Measurements from ENCODE around the gene HMGXB4. TPM values are rescaled to one million over a fixed set of nuclear protein-coding genes. Genes with fewer than 3 reads are reported as not detected.

HMGXB4 gene
- total and polyA plus RNA-seq, 2 of the 4 experiments (the other 2 are of a cell fraction): 11.8 to 18.5 TPM

DNA sequence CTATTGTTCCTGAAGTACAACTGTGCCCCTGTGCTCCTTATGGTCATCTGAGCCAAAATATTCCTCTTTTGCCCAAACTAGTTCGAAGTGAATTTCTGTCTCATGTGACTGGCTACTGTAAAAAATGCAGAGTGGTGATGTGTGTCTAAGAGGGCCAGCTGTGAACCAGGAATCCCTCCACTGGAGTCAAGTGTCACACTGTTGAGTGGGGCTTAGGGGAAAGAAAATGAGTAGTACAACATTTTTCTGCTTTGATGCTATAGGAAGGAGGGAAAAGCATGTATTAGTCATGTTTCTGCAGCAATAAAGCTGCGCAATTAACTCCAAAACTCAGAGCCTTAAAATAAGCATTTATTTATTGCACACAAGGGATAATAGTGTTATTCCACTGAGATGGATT is 39.8 kb upstream of the HMGXB4 start:
- intact Hi-C loops (cut with micrococcal nuclease) (no loop called here), dilution Hi-C loops (cut with HindIII; ENCODE audit: low sequenced_read_pairs, unreplicated experiment) (no loop called here), in situ Hi-C loops (cut with MboI; ENCODE audit: low sequenced_read_pairs) (no loop called here)
- Histone ChIP-seq H2AK5ac (ENCODE audit: low read depth, low read length) (no peak overlapping the region), H4K20me1 (ENCODE audit: insufficient read depth, low read length) (no peaks in the 10 kb centered on the region), H3K4me3 (ENCODE audit: insufficient read depth, low read depth, low read length) (no peak overlapping the region), H3K4me2 (ENCODE audit: low read depth, low read length) (no peak overlapping the region), H3K4ac (ENCODE audit: low read depth, low read length) (no peak overlapping the region), H3K36me3 (ENCODE audit: control insufficient read depth, insufficient read depth, low read length) (no peaks in the 10 kb centered on the region), H3K9me3 (ENCODE audit: control insufficient read depth, insufficient read depth, low read length) (0 out of 2 replicates have a peak, but pooled peaks cover 2% of the 10 kb centered on the region), H2AK9ac (replicated peaks; ENCODE audit: low read depth, low read length, poor library complexity) (no peak overlapping the region), H2AFZ (replicated peaks; ENCODE audit: low read length, poor library complexity) (no peak overlapping the region), H3K27ac (ENCODE audit: insufficient read depth, low read length) (no peak overlapping the region), H3K9ac (ENCODE audit: low read depth, low read length) (no peak overlapping the region), H3K18ac (ENCODE audit: low read depth, low read length) (no peak overlapping the region), H2BK20ac (ENCODE audit: low read depth, low read length) (no peak overlapping the region), H4K5ac (ENCODE audit: low read depth, low read length) (no peak overlapping the region), H3K23ac (ENCODE audit: low read depth, low read length) (no peak overlapping the region), H2BK5ac (ENCODE audit: low read depth, low read length, poor library complexity, severe bottlenecking) (no peak overlapping the region), H3K9me1 (ENCODE audit: insufficient read depth, low read length) (no peaks in the 10 kb centered on the region), H3K14ac (replicated peaks; ENCODE audit: low read depth, low read length) (no peak overlapping the region), H3K27me3 (ENCODE audit: control insufficient read depth, insufficient read depth, low read length) (peaks cover 2% of the 10 kb centered on the region), H3K4me1 (ENCODE audit: control insufficient read depth, insufficient read depth, low read length) (peaks cover 1% of the 10 kb centered on the region; the same call in 1 of the 2 replicates), H3K56ac (ENCODE audit: extremely low read depth, insufficient read depth, low read length) (no peak overlapping the region), H3K79me1 (ENCODE audit: low read depth in 1 of 2, low read length in 2 of 2) (no peaks in the 10 kb centered on the region), H2BK15ac (ENCODE audit: low read depth, low read length) (no peak overlapping the region), H2BK120ac (ENCODE audit: low read depth, low read length) (no peak overlapping the region), H4K91ac (ENCODE audit: insufficient read depth, low read depth, low read length) (no peak overlapping the region), H4K8ac (ENCODE audit: low read depth in 2 of 2, low read length in 2 of 2) (no peak overlapping the region)
- DNase-seq: no peak
- ATAC-seq (ENCODE audit: low read depth): no peak
- WGBS, 2 experiments (ENCODE audit: extremely low coverage in 2 of 2, insufficient read length in 1 of 2): no CpG with 5 or more reads among the region's 2 CpGs
- ChIA-PET POLR2A (ENCODE audit: unreplicated experiment) (no interaction called here), CTCF (interaction anchor here (3.6 kb wide), 1 partner anchor 14 kb away, joined by 19 read pairs; no protein-coding TSS in a partner anchor)
- TF ChIP-seq, protein P1, sequence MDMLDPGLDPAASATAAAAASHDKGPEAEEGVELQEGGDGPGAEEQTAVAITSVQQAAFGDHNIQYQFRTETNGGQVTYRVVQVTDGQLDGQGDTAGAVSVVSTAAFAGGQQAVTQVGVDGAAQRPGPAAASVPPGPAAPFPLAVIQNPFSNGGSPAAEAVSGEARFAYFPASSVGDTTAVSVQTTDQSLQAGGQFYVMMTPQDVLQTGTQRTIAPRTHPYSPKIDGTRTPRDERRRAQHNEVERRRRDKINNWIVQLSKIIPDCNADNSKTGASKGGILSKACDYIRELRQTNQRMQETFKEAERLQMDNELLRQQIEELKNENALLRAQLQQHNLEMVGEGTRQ (IDR thresholded peaks at IDR 0.05; ENCODE audit: low read depth, low read length): no peak
- TF ChIP-seq, protein P2, sequence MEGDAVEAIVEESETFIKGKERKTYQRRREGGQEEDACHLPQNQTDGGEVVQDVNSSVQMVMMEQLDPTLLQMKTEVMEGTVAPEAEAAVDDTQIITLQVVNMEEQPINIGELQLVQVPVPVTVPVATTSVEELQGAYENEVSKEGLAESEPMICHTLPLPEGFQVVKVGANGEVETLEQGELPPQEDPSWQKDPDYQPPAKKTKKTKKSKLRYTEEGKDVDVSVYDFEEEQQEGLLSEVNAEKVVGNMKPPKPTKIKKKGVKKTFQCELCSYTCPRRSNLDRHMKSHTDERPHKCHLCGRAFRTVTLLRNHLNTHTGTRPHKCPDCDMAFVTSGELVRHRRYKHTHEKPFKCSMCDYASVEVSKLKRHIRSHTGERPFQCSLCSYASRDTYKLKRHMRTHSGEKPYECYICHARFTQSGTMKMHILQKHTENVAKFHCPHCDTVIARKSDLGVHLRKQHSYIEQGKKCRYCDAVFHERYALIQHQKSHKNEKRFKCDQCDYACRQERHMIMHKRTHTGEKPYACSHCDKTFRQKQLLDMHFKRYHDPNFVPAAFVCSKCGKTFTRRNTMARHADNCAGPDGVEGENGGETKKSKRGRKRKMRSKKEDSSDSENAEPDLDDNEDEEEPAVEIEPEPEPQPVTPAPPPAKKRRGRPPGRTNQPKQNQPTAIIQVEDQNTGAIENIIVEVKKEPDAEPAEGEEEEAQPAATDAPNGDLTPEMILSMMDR (conservative IDR thresholded peaks at IDR 0.05; ENCODE audit: low read depth, low read length): no peak
- no peak for TF ChIP-seq MAFK (IDR thresholded peaks at IDR 0.05; ENCODE audit: low read depth, low read length)
- TF ChIP-seq CEBPB (IDR thresholded peaks at IDR 0.05; ENCODE audit: low read depth, low read length): no peak
- TF ChIP-seq MAZ (IDR thresholded peaks at IDR 0.05; ENCODE audit: borderline replicate concordance, low read depth, low read length): no peak
- no peak for TF ChIP-seq RCOR1 (IDR thresholded peaks at IDR 0.05; ENCODE audit: insufficient replicate concordance, low read length)
- no peak for TF ChIP-seq CHD1 (IDR thresholded peaks at IDR 0.05; ENCODE audit: low read depth, low read length)
- TF ChIP-seq, protein P3, sequence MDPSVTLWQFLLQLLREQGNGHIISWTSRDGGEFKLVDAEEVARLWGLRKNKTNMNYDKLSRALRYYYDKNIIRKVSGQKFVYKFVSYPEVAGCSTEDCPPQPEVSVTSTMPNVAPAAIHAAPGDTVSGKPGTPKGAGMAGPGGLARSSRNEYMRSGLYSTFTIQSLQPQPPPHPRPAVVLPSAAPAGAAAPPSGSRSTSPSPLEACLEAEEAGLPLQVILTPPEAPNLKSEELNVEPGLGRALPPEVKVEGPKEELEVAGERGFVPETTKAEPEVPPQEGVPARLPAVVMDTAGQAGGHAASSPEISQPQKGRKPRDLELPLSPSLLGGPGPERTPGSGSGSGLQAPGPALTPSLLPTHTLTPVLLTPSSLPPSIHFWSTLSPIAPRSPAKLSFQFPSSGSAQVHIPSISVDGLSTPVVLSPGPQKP (IDR thresholded peaks at IDR 0.05; ENCODE audit: borderline replicate concordance, low read depth, low read length): no peak
- TF ChIP-seq RAD21 (IDR thresholded peaks at IDR 0.05; ENCODE audit: low read length): no peak
- BruUV-seq (replicated peaks): no TSS peak

Data from IMR-90 (cell line).